ENCODE data around the gene ATOSB. TPM values are rescaled to one million over a fixed set of nuclear protein-coding genes. Genes with fewer than 3 reads are reported as not detected.

Gene ATOSB
- total and polyA plus RNA-seq, 2 of the 8 experiments (the other 6 are each of a cell fraction or from before 2014, with no cell fraction given) = 6.9 to 10.4 TPM

DNA sequence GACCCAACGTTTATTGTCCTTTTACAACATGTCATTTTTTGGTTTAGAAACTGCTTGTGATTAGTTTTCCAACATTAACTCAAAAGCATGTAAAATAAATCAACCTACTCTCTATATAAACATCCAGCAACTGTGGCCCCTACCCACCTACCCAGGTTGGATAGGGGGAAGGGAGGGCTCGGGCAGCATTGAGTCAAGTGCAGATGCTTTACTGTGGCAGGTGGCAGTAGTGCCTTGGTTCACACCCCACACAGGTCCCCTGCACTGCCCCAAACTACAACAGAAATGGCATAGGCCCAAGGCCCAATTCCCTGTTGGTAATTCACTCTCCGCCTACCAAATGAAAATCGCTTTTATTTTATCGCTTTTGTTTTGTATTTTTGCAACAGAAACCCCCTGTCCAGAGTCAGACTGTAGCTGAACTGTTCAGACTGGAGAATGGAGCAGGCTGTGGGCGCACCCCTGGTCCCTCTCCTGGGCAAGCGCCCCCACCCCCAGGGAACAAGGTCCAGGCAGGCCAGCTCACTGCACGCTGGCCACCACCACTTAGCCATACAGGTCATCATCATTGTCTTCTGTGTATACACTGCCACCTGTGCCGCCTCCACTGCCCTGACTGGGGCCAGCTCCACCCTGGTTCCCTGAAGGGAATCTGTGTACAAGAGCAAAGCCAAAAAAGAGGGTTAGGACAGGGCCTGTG is 58.9 kb downstream of the ATOSB start (continued):
- TF ChIP-seq, protein P1, sequence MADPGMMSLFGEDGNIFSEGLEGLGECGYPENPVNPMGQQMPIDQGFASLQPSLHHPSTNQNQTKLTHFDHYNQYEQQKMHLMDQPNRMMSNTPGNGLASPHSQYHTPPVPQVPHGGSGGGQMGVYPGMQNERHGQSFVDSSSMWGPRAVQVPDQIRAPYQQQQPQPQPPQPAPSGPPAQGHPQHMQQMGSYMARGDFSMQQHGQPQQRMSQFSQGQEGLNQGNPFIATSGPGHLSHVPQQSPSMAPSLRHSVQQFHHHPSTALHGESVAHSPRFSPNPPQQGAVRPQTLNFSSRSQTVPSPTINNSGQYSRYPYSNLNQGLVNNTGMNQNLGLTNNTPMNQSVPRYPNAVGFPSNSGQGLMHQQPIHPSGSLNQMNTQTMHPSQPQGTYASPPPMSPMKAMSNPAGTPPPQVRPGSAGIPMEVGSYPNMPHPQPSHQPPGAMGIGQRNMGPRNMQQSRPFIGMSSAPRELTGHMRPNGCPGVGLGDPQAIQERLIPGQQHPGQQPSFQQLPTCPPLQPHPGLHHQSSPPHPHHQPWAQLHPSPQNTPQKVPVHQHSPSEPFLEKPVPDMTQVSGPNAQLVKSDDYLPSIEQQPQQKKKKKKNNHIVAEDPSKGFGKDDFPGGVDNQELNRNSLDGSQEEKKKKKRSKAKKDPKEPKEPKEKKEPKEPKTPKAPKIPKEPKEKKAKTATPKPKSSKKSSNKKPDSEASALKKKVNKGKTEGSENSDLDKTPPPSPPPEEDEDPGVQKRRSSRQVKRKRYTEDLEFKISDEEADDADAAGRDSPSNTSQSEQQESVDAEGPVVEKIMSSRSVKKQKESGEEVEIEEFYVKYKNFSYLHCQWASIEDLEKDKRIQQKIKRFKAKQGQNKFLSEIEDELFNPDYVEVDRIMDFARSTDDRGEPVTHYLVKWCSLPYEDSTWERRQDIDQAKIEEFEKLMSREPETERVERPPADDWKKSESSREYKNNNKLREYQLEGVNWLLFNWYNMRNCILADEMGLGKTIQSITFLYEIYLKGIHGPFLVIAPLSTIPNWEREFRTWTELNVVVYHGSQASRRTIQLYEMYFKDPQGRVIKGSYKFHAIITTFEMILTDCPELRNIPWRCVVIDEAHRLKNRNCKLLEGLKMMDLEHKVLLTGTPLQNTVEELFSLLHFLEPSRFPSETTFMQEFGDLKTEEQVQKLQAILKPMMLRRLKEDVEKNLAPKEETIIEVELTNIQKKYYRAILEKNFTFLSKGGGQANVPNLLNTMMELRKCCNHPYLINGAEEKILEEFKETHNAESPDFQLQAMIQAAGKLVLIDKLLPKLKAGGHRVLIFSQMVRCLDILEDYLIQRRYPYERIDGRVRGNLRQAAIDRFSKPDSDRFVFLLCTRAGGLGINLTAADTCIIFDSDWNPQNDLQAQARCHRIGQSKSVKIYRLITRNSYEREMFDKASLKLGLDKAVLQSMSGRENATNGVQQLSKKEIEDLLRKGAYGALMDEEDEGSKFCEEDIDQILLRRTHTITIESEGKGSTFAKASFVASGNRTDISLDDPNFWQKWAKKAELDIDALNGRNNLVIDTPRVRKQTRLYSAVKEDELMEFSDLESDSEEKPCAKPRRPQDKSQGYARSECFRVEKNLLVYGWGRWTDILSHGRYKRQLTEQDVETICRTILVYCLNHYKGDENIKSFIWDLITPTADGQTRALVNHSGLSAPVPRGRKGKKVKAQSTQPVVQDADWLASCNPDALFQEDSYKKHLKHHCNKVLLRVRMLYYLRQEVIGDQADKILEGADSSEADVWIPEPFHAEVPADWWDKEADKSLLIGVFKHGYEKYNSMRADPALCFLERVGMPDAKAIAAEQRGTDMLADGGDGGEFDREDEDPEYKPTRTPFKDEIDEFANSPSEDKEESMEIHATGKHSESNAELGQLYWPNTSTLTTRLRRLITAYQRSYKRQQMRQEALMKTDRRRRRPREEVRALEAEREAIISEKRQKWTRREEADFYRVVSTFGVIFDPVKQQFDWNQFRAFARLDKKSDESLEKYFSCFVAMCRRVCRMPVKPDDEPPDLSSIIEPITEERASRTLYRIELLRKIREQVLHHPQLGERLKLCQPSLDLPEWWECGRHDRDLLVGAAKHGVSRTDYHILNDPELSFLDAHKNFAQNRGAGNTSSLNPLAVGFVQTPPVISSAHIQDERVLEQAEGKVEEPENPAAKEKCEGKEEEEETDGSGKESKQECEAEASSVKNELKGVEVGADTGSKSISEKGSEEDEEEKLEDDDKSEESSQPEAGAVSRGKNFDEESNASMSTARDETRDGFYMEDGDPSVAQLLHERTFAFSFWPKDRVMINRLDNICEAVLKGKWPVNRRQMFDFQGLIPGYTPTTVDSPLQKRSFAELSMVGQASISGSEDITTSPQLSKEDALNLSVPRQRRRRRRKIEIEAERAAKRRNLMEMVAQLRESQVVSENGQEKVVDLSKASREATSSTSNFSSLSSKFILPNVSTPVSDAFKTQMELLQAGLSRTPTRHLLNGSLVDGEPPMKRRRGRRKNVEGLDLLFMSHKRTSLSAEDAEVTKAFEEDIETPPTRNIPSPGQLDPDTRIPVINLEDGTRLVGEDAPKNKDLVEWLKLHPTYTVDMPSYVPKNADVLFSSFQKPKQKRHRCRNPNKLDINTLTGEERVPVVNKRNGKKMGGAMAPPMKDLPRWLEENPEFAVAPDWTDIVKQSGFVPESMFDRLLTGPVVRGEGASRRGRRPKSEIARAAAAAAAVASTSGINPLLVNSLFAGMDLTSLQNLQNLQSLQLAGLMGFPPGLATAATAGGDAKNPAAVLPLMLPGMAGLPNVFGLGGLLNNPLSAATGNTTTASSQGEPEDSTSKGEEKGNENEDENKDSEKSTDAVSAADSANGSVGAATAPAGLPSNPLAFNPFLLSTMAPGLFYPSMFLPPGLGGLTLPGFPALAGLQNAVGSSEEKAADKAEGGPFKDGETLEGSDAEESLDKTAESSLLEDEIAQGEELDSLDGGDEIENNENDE (IDR thresholded peaks at IDR 0.05; ENCODE audit: insufficient replicate concordance, low read length) = no peak
- TF ChIP-seq, protein P2, sequence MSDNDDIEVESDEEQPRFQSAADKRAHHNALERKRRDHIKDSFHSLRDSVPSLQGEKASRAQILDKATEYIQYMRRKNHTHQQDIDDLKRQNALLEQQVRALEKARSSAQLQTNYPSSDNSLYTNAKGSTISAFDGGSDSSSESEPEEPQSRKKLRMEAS (IDR thresholded peaks at IDR 0.05) = no peak
- TF ChIP-seq POLR2AphosphoS5 (IDR thresholded peaks at IDR 0.05; ENCODE audit: low read depth, low read length) (no peak; the same call in 1 of the 2 replicates), SRF (IDR thresholded peaks at IDR 0.05; ENCODE audit: low read depth, low read length) (no peak), GTF2F1 (IDR thresholded peaks at IDR 0.05; ENCODE audit: borderline replicate concordance, low read depth, low read length) (no peak)

Data from H1 (cell line).